Measurements from ENCODE around the gene MPHOSPH6.
"Not testable (repeated sequence)": the region's sequence is repeated elsewhere in the genome, so short reads cannot be mapped to it uniquely, and the experiment has no call there.

The MPHOSPH6 gene

GRCh38 chr16:82169861-82170845, at the start of gene MPHOSPH6:
Gene MPHOSPH6, minus strand, starts transcription at chr16:82170224. Its CDS starts 49 bp downstream, at chr16:82170175.
- peak; percentile 90 for DNase-seq (ENCODE audit: low read depth)

- no peak for DNase-seq (ENCODE audit: low read depth)
Observed at GRCh38 chr16:82219298-82219697, 49.3 kb upstream of the MPHOSPH6 start.

- DNase-seq (ENCODE audit: low read depth), result not testable (repeated sequence)
Observed at GRCh38 chr16:82209314-82209713, 39.3 kb upstream of the MPHOSPH6 start.

- DNase-seq (ENCODE audit: low read depth), result no peak
Observed at GRCh38 chr16:82203198-82203597, 33.2 kb upstream of the MPHOSPH6 start.

GRCh38 chr16:82201926-82202325, 31.9 kb upstream of the MPHOSPH6 start:
- DNase-seq (ENCODE audit: low read depth), result no peak

GRCh38 chr16:82201351-82201750, 31.3 kb upstream of the MPHOSPH6 start:
- DNase-seq (ENCODE audit: low read depth), result no peak

- no peak for DNase-seq (ENCODE audit: low read depth)
Observed at GRCh38 chr16:82199209-82199608, 29.2 kb upstream of the MPHOSPH6 start.

- DNase-seq (ENCODE audit: low read depth), result no peak
Observed at GRCh38 chr16:82197540-82198240, 27.7 kb upstream of the MPHOSPH6 start.

GRCh38 chr16:82195917-82196494, 26.0 kb upstream of the MPHOSPH6 start:
- no peak for DNase-seq (ENCODE audit: low read depth)

GRCh38 chr16:82194086-82194485, 24.1 kb upstream of the MPHOSPH6 start:
- no peak for DNase-seq (ENCODE audit: low read depth)

GRCh38 chr16:82192665-82193064, 22.6 kb upstream of the MPHOSPH6 start:
- peak; percentile 63 for DNase-seq (ENCODE audit: low read depth)

GRCh38 chr16:82190386-82190785, 20.4 kb upstream of the MPHOSPH6 start:
- DNase-seq (ENCODE audit: low read depth), result no peak

- no peak for DNase-seq (ENCODE audit: low read depth)
Observed at GRCh38 chr16:82187829-82188228, 17.8 kb upstream of the MPHOSPH6 start.

- no peak for DNase-seq (ENCODE audit: low read depth)
Observed at GRCh38 chr16:82185012-82185411, 15.0 kb upstream of the MPHOSPH6 start.

- DNase-seq (ENCODE audit: low read depth), result no peak
Observed at GRCh38 chr16:82184213-82184612, 14.2 kb upstream of the MPHOSPH6 start.

GRCh38 chr16:82183004-82183397, 13.0 kb upstream of the MPHOSPH6 start:
- DNase-seq (ENCODE audit: low read depth), result no peak

GRCh38 chr16:82182266-82183003, 12.4 kb upstream of the MPHOSPH6 start:
- DNase-seq (ENCODE audit: low read depth), result no peak

GRCh38 chr16:82181461-82182185, 11.6 kb upstream of the MPHOSPH6 start:
- no peak for DNase-seq (ENCODE audit: low read depth)

- no peak for DNase-seq (ENCODE audit: low read depth)
Observed at GRCh38 chr16:82178352-82178751, 8.3 kb upstream of the MPHOSPH6 start.

GRCh38 chr16:82177555-82177954, 7.5 kb upstream of the MPHOSPH6 start:
- no peak for DNase-seq (ENCODE audit: low read depth)

- DNase-seq (ENCODE audit: low read depth), result no peak
Observed at GRCh38 chr16:82176204-82176603, 6.2 kb upstream of the MPHOSPH6 start.
